Gastroesophageal sphincter (tissue), 4 donors: ENCODE measurements around the gene GMIP. TPM values are rescaled to one million over a fixed set of nuclear protein-coding genes. Genes with fewer than 3 reads are reported as not detected.

Experiments
- ATAC-seq: fragments of 150-250 bp; one replicate; pipeline ENCODE4 v1.9.1; 2016; ENCODE audit warnings: mild to moderate bottlenecking, moderate library complexity
- H3K27ac ChIP-seq, 4 donors: fragments of 200-600 bp; sonication (generic) in 3 of 4; 1 replicate in 3 of 4; 2 replicates in 1 of 4; pipeline ENCODE4 v1.5.1; 2016 to 2019
- H3K27me3 ChIP-seq: fragments of 200-600 bp; sonication (generic); one replicate; pipeline ENCODE4 v1.5.1; 2019
- H3K36me3 ChIP-seq, 2 donors: fragments of 200-600 bp; sonication (generic); one replicate each; pipeline ENCODE4 v1.5.1; 2019; ENCODE audit warnings: control low read depth in 1 of 2
- H3K4me1 ChIP-seq, 3 donors: fragments of 200-600 bp; sonication (generic); 1 replicate in 2 of 3; 2 replicates in 1 of 3; pipeline ENCODE4 v1.5.1; 2016 to 2019; ENCODE audit warnings: control low read depth in 2 of 3
- H3K4me3 ChIP-seq, 2 donors: fragments of 200-600 bp; sonication (generic); one replicate each; pipeline ENCODE4 v1.5.1; 2019; ENCODE audit warnings: mild to moderate bottlenecking in 1 of 2, moderate library complexity in 1 of 2
- H3K9me3 ChIP-seq, 3 donors: fragments of 200-600 bp; sonication (generic); one replicate each; pipeline ENCODE4 v1.5.1; 2017 to 2019; ENCODE audit warnings: control low read depth in 2 of 3
- CTCF ChIP-seq, 4 experiments: fragments of 200-600 bp in 2 of 4; fragments of 450-650 bp in 2 of 4; sonication (generic) in 1 of 4; IDR thresholded peaks; one replicate each; pipeline ENCODE4 v1.5.1; 2017 to 2019; ENCODE audit warnings: antibody characterized with exemption in 4 of 4, mild to moderate bottlenecking in 2 of 4, moderate library complexity in 2 of 4
- EP300 ChIP-seq: sonication (generic); formaldehyde crosslinking; IDR thresholded peaks from one replicate; pipeline ENCODE4 v1.6.1; 2017; ENCODE audit warnings: antibody characterized with exemption, mild to moderate bottlenecking
- POLR2A ChIP-seq, 2 donors: fragments of 450-650 bp; IDR thresholded peaks; one replicate each; pipeline ENCODE4 v1.6.1; 2017; ENCODE audit warnings: antibody characterized with exemption in 2 of 2, mild to moderate bottlenecking in 2 of 2, moderate library complexity in 1 of 2
- POLR2AphosphoS5 ChIP-seq: sonication (generic); formaldehyde crosslinking; IDR thresholded peaks from one replicate; pipeline ENCODE4 v1.6.1; 2017; ENCODE audit warnings: antibody characterized with exemption
- WGBS, 2 donors: methylation state at CpG; one replicate each; pipeline ENCODE4 v1.1.5; 2018; ENCODE audit warnings: low coverage in 1 of 2; 5-methylcytosine and 5-hydroxymethylcytosine counted together
- total RNA-seq, 4 donors: library from RNA; depleted of rRNA; stranded (reverse); fragments of >200 nt; gene quantifications; one replicate each; pipeline ENCODE4 v1.1.0, GENCODE V29; 2016

Gene GMIP
- total RNA-seq, 4 donors from 2014 or later, result 7.7 to 11.2 (median 8.0) TPM

- H3K36me3 ChIP-seq, result peaks cover 0 to 57% of the 10 kb centered on the region in 2 donors
- no peaks in the 10 kb centered on the region for H3K4me1 ChIP-seq
- ATAC-seq, result no peak
- WGBS, 2 donors, result 93 to 95% methylated on average over 4 to 31 of the region's 36 CpGs
- H3K27me3 ChIP-seq, result no peaks in the 10 kb centered on the region
- no peak overlapping the region for H3K4me3 ChIP-seq
- no peak overlapping the region for H3K27ac ChIP-seq
- TF ChIP-seq CTCF (IDR thresholded peaks at IDR 0.05) (no peak), EP300 (no peak), POLR2AphosphoS5 (no peak), POLR2A (IDR thresholded peaks at IDR 0.05) (no peak)
- H3K9me3 ChIP-seq, result no peaks in the 10 kb centered on the region
Measured at GRCh38 chr19:19634516-19635312, 8.7 kb downstream of the GMIP start.

GRCh38 chr19:19633711-19634515, 9.5 kb downstream of the GMIP start:
- Histone ChIP-seq H3K9me3 (no peaks in the 10 kb centered on the region), H3K27me3 (peaks cover under 1% of the 10 kb centered on the region), H3K27ac (no peak overlapping the region), H3K4me1 (peaks cover 0 to under 1% (median 0%) of the 10 kb centered on the region in 3 donors), H3K4me3 (no peak overlapping the region), H3K36me3 (peaks cover 0 to 51% of the 10 kb centered on the region in 2 donors)
- WGBS, 2 donors, result 76% methylated on average over 6 of the region's 22 CpGs; no CpG with 5 or more reads in 1 of the 2 donors
- TF ChIP-seq POLR2AphosphoS5 (no peak), POLR2A (IDR thresholded peaks at IDR 0.05) (no peak), CTCF (IDR thresholded peaks at IDR 0.05) (no peak), EP300 (no peak)
- ATAC-seq, result no peak

- TF ChIP-seq EP300 (no peak), POLR2AphosphoS5 (no peak), CTCF (IDR thresholded peaks at IDR 0.05) (no peak), POLR2A (IDR thresholded peaks at IDR 0.05) (no peak)
- Histone ChIP-seq H3K36me3 (peaks cover 0 to 43% of the 10 kb centered on the region in 2 donors), H3K9me3 (no peaks in the 10 kb centered on the region), H3K4me1 (peaks cover 0 to 13% (median 10%) of the 10 kb centered on the region in 3 donors), H3K4me3 (no peak overlapping the region), H3K27ac (no peak overlapping the region), H3K27me3 (peaks cover 13% of the 10 kb centered on the region)
- 83 to 90% methylated on average over 3 to 5 of the region's 5 CpGs for WGBS, 2 donors
- ATAC-seq, result no peak
Measured at GRCh38 chr19:19632661-19633060, 10.8 kb downstream of the GMIP start.

- WGBS, 2 donors, result 71 to 87% methylated on average over 1 to 3 of the region's 7 CpGs
Measured at GRCh38 chr19:19631346-19631745, 12.1 kb downstream of the GMIP start.

More at GRCh38 chr19:19631346-19631745, 12.1 kb downstream of the GMIP start:
- no peak overlapping the region for H3K4me3 ChIP-seq
- H3K27me3 ChIP-seq, result peaks cover 26% of the 10 kb centered on the region
- TF ChIP-seq POLR2A (IDR thresholded peaks at IDR 0.05), result no peak
- no peak for TF ChIP-seq EP300
- no peak for TF ChIP-seq POLR2AphosphoS5
- TF ChIP-seq CTCF (IDR thresholded peaks at IDR 0.05), result no peak
- no peak overlapping the region for H3K27ac ChIP-seq
- no peaks in the 10 kb centered on the region for H3K9me3 ChIP-seq
- H3K4me1 ChIP-seq, result peaks cover 0 to 19% (median 13%) of the 10 kb centered on the region in 3 donors
- ATAC-seq, result no peak
- H3K36me3 ChIP-seq, result peaks cover 0 to 32% of the 10 kb centered on the region in 2 donors
